ENCODE results near the gene UCN.
"Not testable (repeated sequence)": the region's sequence is repeated elsewhere in the genome, so short reads cannot be mapped to it uniquely, and the experiment has no call there.

Gene UCN

GRCh38 chr2:27313882-27314645, 5.8 kb upstream of the UCN start:
- no peak for FAIRE-seq

GRCh38 chr2:27312152-27312551, 3.9 kb upstream of the UCN start:
- FAIRE-seq: no peak

- FAIRE-seq: no peak
These were observed 1.4 kb upstream of the UCN start for GRCh38 chr2:27309651-27310050.

GRCh38 chr2:27307545-27308358, 493 bp downstream of the UCN start:
- no peak for FAIRE-seq

GRCh38 chr2:27307287-27307544, 1.0 kb downstream of the UCN start:
- FAIRE-seq: no peak

GRCh38 chr2:27306573-27307286, 1.5 kb downstream of the UCN start:
- no peak for FAIRE-seq

GRCh38 chr2:27306136-27306535, 2.1 kb downstream of the UCN start:
- no peak for FAIRE-seq

GRCh38 chr2:27305516-27305915, 2.7 kb downstream of the UCN start:
- FAIRE-seq: no peak

- no peak for FAIRE-seq
These were observed 3.6 kb downstream of the UCN start for GRCh38 chr2:27304488-27305240.

- peak; percentile 91 for FAIRE-seq
These were observed 4.9 kb downstream of the UCN start for GRCh38 chr2:27303093-27304025.

GRCh38 chr2:27300606-27301005, 7.6 kb downstream of the UCN start:
- not testable (repeated sequence) for FAIRE-seq

GRCh38 chr2:27298391-27299080, 9.7 kb downstream of the UCN start:
- FAIRE-seq: no peak

GRCh38 chr2:27297195-27297594, 11.1 kb downstream of the UCN start:
- FAIRE-seq: no peak

- FAIRE-seq: no peak
These were observed 11.8 kb downstream of the UCN start for GRCh38 chr2:27296481-27296880.

- FAIRE-seq: no peak
These were observed 13.3 kb downstream of the UCN start for GRCh38 chr2:27294928-27295327.

- FAIRE-seq: no peak
These were observed 16.4 kb downstream of the UCN start for GRCh38 chr2:27291865-27292264.

- FAIRE-seq: no peak
These were observed 17.7 kb downstream of the UCN start for GRCh38 chr2:27290549-27290948.

GRCh38 chr2:27288610-27289009, 19.6 kb downstream of the UCN start:
- no peak for FAIRE-seq

GRCh38 chr2:27285481-27285880, 22.8 kb downstream of the UCN start:
- no peak for FAIRE-seq

GRCh38 chr2:27284996-27285395, 23.2 kb downstream of the UCN start:
- FAIRE-seq: no peak

GRCh38 chr2:27282892-27283291, 25.4 kb downstream of the UCN start:
- FAIRE-seq: no peak

Data from A204.1 (cell line).